HG02870 (cell line): ENCODE results near the gene GCDH.
"Not testable (repeated sequence)": the region's sequence is repeated elsewhere in the genome, so short reads cannot be mapped to it uniquely, and the experiment has no call there.

Source experiments
- ATAC-seq: cut with Tn5 transposase; IDR thresholded peaks from one replicate; pipeline ENCODE4 v1.9.1; 2021; ENCODE audit warnings: mild to moderate bottlenecking, moderate library complexity; ENCODE audit not compliant: unreplicated experiment

The GCDH gene

GRCh38 chr19:12899891-12900518, 9.0 kb downstream of the GCDH start:
- no peak for ATAC-seq

- ATAC-seq: no peak
Observed at GRCh38 chr19:12907166-12907565, 16.2 kb downstream of the GCDH start.

GRCh38 chr19:12912571-12912970, 21.6 kb downstream of the GCDH start:
- no peak for ATAC-seq

GRCh38 chr19:12913011-12913561, 22.1 kb downstream of the GCDH start:
- no peak for ATAC-seq

GRCh38 chr19:12913851-12914690, 23.1 kb downstream of the GCDH start:
- no peak for ATAC-seq

- not testable (repeated sequence) for ATAC-seq
Observed at GRCh38 chr19:12915860-12916259, 24.9 kb downstream of the GCDH start.

GRCh38 chr19:12918253-12918652, 27.3 kb downstream of the GCDH start:
- no peak for ATAC-seq

- no peak for ATAC-seq
Observed at GRCh38 chr19:12921047-12921446, 30.1 kb downstream of the GCDH start.

GRCh38 chr19:12922959-12923358, 32.0 kb downstream of the GCDH start:
- no peak for ATAC-seq

GRCh38 chr19:12924621-12925310, 33.8 kb downstream of the GCDH start:
- ATAC-seq: no peak

- no peak for ATAC-seq
Observed at GRCh38 chr19:12930002-12930645, 39.2 kb downstream of the GCDH start.

- no peak for ATAC-seq
Observed at GRCh38 chr19:12932392-12933286, 41.7 kb downstream of the GCDH start.

GRCh38 chr19:12933287-12934072, 42.5 kb downstream of the GCDH start, which contains the start of gene FARSA:
FARSA (minus strand) TSS chr19:12933711; CDS start chr19:12933696, 15 bp downstream.
- ATAC-seq: peak; percentile 39

GRCh38 chr19:12935071-12935470, 44.1 kb downstream of the GCDH start:
- no peak for ATAC-seq

- no peak for ATAC-seq
Observed at GRCh38 chr19:12936582-12936981, 45.6 kb downstream of the GCDH start.

- no peak for ATAC-seq
Observed at GRCh38 chr19:12937093-12937926, 46.4 kb downstream of the GCDH start.

- ATAC-seq: peak; percentile 81
Observed at GRCh38 chr19:12937927-12938778, 47.2 kb downstream of the GCDH start, which contains the start of gene CALR. CALR (plus strand) TSS chr19:12938609; CDS start chr19:12938680, 71 bp downstream.
